Activated CD4-positive, alpha-beta T cell treated with anti-CD3 and anti-CD28 coated beads, Interleukin-2, amount 50 U/mL, for 1 hour (primary cell): Measurements from ENCODE around the gene SEMA4D.

Source experiments
- DNase-seq: peaks from one replicate; pipeline ENCODE4 v3.0.0-alpha.2; 2020

SEMA4D gene

DNA sequence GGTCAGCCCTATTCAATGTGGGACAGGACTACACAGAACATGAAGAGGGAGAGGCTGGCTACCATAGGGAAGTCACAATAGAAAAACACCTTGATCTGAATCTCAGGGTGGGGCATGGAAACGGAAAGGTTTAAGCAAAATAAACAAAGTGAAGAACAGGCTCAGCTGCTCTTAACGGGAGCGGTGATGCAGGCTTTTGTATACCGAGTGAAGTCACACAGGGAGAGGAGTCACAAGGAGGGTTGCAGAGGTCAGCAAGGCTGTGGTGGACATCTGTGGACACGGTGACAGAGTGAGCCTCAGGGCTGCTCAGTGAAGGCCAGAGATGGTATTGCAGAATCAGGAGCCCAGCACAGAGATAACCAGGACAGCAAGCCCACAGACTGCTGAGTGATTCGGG is 30.6 kb upstream of the SEMA4D start:
- no peak for DNase-seq

GRCh38 chr9:89528131-89528530 is 30.2 kb upstream of the SEMA4D start:
- DNase-seq = no peak

DNA sequence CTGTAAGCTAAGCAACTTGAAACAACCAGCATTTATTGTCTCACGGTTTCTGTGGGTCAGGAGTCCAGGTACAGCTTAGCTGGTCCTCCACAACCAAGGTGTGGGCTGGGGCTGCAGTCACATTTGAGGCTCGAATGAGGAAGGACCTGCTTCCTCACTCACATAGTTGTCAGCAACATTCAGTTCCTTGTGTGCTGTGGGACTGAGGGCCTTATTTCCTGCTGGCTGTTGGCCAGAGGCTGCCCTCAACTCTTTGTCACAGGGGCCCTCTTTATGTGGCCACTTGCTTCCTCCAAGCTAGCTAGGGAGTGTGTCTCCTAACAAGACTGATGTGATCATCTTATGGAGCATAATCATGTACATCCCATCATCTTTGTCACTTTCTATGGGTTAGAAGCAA is 29.2 kb upstream of the SEMA4D start:
- DNase-seq = no peak

DNA sequence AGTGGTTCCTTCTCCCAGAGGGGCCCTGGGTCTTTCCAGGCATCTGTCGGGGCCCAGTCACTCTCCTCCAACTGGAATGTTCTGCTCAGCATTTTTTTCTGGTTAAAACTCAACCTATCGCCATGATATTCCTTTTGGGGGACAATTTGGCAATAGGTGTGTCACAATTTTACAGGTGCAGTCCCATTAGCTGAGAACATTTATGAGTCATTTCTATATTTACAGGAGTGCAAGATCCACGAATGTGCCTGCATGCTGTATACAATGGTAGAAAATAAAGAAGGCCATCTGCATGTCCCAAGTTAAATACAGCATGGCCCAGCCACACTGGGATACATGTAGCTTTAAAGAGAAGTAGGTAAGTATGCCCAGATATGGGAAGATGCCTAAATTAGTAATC is 28.8 kb upstream of the SEMA4D start:
- no peak for DNase-seq

- DNase-seq = no peak
Observed at GRCh38 chr9:89525446-89526374, 27.8 kb upstream of the SEMA4D start.

DNA sequence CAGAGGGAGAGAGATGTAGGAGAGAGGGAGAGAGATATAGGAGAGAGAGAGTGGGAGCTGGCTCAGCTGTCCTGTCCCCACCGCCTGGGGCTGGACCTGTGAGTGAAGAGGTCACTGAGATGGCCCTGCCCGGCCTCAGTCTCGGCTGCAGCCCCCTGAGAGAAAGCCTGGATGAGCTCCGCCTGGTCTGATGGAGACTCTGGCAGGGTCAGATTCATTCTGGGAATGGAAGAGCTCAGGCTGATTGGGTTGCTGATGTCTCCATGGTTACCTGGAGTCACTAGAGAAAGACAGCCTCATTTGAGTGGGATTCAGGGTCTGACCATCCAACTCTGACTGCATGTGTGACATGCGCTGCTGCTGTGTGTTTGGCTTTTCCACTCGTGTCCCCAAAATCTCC is 27.1 kb upstream of the SEMA4D start:
- no peak for DNase-seq

GRCh38 chr9:89523948-89524347 is 26.0 kb upstream of the SEMA4D start:
- DNase-seq = peak; percentile 59

DNA sequence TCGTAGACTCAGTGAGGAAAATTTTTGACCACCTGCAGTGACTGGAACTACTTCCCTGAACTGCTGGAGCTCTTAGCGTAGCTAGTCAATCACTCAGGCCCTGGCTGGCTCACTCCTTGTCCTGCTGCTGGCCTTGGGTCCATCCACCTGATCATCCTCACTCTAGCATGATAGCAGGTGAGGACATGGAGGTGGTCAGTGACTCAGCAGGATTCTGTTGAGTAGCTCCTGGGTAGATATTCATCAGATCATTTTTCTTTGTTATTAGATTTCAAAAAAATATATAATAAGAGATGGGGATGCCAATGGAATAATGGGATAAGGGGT is 25.0 kb upstream of the SEMA4D start:
- DNase-seq = no peak

DNA sequence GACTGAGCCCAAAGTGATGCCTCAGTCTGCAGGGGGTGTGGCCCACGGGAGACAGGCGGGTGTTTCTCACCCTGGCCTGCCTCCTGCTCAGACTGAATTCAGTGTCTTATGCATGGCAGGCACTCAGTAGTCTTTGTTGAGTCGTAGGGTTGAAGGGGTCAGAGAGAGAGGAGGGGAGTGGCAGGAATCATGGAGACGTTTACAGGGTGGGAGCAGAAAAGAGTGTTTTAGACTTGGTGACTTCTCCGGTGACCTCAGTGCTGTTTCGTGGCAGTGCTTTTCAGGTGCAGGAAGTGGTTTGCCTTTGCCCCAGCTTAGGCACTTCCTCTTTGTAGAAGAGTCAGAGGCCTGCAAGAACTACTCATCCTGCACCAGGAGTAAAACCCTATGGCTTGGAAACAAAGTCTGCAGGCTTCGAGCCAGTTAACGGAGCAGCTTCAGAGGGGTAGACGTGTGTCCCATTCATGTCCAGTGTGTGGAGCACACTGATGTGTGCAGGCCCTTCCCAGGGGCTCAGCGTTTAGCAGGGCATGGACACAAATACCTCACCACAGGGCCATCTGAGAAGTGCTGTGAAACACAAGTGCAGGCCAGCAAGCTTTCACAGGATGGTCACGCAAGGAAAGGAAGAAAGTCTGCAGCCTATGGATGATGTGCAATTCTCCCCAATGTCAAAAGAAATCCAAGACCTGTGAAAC is 24.5 kb upstream of the SEMA4D start:
- DNase-seq = peak; percentile 65

- DNase-seq = no peak
Observed at GRCh38 chr9:89519366-89519805, 21.5 kb upstream of the SEMA4D start.

- no peak for DNase-seq
Observed at GRCh38 chr9:89518466-89519365, 20.8 kb upstream of the SEMA4D start.

DNA sequence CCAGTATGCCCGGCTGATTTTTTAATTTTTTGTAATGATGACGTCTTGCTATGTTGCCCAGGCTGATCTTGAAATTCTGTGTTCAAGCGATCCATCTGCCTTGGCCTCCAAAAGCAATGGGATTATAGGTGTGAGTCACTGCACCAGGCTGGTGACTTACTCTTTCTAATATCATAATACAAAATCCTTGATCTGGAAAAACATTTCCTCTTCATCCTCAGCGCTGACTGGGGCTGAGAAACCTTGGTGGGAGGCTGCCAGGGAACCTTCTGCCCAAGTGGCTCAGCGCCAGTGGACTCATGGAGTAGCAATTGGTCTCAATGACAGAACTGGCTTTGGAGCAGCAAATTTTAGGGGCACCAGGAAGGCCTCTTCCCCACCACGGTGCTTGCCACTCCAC is 17.5 kb upstream of the SEMA4D start:
- DNase-seq = no peak

DNA sequence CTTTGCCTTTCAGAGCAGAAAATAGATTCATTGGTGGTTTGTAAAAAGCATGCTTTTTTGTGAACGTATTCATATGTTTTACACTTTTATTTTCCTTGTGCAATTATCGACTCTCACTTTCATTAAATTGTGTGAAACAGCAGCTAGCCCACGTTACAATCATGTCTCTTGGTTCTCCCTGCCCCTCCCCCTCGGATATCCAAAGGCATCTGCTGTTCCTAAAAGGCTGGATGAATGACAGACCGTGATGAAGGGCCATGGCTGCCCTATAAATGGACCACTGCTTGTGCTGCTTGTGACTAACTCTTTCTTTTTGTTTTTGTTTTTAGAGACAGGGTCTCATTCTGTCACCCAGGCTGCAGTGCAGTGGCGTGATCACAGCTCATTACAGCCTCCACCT is 17.0 kb upstream of the SEMA4D start:
- no peak for DNase-seq

DNA sequence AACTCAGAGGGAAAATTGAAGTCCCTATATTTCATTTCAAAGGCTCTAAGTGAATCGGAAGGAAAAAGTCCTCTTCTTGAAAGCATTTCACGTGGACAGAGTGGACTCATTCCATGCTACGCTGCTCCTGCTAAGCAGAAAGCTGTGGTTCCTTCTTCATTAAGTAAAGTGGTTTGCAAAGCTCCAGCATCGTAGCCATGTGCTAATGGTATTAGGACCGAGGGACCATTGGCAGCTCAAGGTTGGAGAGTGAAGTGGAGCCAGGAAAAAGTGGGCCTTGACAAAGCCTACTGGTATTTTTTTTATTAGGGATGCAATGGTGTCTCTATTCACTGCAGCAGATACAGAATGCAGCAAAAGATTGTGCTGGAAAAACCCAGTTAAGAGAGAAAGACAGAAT is 16.4 kb upstream of the SEMA4D start:
- no peak for DNase-seq

GRCh38 chr9:89513837-89514236 is 15.9 kb upstream of the SEMA4D start:
- no peak for DNase-seq

DNA sequence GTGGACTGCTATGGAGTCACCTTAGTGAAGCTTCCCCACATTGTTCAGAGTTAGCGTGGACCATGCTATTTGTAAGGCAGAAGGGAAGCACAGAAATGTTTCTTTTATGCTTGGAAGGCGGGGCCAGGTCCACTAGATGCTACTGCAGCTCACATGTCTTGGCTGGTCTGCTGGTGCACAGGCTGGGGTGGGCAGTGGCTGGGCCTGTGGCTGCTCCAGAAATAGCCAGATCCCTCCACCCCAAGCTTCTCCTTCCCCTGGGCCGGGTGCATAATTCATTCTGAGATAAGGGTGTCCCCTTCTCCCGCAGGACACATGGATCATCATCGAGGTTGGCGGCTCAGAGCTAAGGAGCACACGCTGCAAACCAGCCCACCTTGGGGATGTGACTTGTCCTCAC is 14.5 kb upstream of the SEMA4D start:
- no peak for DNase-seq

GRCh38 chr9:89508951-89509615 is 11.2 kb upstream of the SEMA4D start:
- DNase-seq = no peak

GRCh38 chr9:89505911-89506310 is 8.0 kb upstream of the SEMA4D start:
- DNase-seq = no peak

DNA sequence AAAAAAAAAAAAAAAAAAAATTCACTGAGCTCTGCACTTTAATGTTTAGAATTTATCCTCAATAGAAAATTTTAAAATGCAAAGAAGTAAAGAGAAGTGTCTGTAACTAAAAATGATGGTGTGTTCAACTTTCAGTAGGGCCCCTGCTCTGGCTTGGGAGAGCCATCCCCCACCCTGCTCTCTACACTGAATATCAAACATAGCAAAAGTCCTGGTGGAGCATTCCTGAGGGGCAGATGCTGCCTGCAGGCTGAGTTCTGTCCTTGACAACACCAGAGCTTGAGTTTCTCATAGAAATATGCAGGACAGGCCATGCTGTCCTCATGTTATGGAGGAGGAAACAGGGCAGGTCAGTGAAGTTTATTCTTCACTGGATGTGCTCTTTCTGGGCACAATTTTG is 7.1 kb upstream of the SEMA4D start:
- no peak for DNase-seq

DNA sequence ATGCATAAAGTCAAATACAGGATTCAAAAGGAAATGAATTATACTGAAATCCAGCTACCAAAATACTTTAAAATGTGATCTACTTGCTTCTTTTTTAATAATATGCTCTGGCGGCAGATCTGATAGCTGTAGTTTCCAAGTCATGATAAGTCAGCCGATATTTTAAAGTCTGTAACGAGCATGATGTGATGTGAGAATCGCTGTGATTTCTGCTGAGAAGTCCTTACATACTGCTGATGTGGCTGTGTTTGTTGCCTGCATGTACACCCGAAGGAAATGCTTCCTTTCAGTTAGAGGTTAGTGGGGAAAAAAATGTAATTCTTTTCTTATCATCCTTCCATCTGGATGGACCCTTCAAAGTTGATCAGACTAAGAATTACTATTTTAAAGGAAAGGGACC is 4.8 kb upstream of the SEMA4D start:
- no peak for DNase-seq

DNA sequence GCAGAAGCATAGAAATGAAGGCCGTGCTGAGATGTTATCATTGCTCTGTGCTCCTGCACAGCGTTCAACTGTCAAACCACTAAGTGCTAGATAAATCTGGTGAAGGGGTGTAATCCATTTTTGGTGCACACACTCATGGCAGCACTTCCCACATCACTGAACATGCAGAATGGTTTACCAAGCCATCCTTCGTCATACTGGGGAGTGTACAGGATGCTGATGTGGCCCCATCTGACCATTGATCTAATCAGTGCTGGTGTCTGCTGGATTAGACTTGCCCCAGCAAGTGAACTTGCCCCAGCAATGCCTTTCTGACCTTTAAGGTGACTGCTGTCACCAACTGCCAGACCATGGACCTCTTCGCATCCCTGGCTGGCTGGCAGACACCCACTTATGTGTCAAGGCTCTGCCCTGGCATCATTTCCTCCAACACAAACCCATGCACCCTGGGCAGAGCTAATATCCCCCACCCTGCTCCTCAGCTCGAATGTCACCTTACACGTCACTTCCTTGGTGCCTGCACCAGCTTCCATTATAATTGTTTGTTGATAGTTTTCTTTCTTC is 4.2 kb upstream of the SEMA4D start:
- peak; percentile 49 for DNase-seq

- no peak for DNase-seq
Observed at GRCh38 chr9:89501311-89501898, 3.5 kb upstream of the SEMA4D start.
